IPS-18a (cell line): ENCODE results near the gene CDH23.

Experiments
- H3K27ac ChIP-seq: one replicate; pipeline ENCODE4 v1.5.1; 2013; ENCODE audit warnings: low read length
- H3K27me3 ChIP-seq: one replicate; pipeline ENCODE4 v1.6.1; 2013; ENCODE audit warnings: mild to moderate bottlenecking, low read length; ENCODE audit not compliant: control insufficient read depth, insufficient read depth
- H3K36me3 ChIP-seq: one replicate; pipeline ENCODE4 v1.6.1; 2013; ENCODE audit warnings: low read depth, low read length; ENCODE audit not compliant: control insufficient read depth
- H3K4me1 ChIP-seq: one replicate; pipeline ENCODE4 v1.6.1; 2013; ENCODE audit warnings: low read depth, low read length; ENCODE audit not compliant: control insufficient read depth
- H3K4me3 ChIP-seq: one replicate; pipeline ENCODE4 v1.5.1; 2013; ENCODE audit warnings: low read length
- H3K9ac ChIP-seq: one replicate; pipeline ENCODE4 v1.6.1; 2013; ENCODE audit warnings: mild to moderate bottlenecking, low read length, moderate library complexity
- H3K9me3 ChIP-seq: one replicate; pipeline ENCODE4 v1.6.1; 2013; ENCODE audit warnings: low read depth, low read length; ENCODE audit not compliant: control insufficient read depth

CDH23 gene

GRCh38 chr10:71448146-71448545 lies 51.4 kb downstream of the CDH23 start:
- Histone ChIP-seq H3K27ac (no peak overlapping the region), H3K27me3 (no peaks in the 10 kb centered on the region), H3K4me3 (no peak overlapping the region), H3K9ac (no peak overlapping the region), H3K36me3 (no peaks in the 10 kb centered on the region), H3K9me3 (no peaks in the 10 kb centered on the region), H3K4me1 (no peaks in the 10 kb centered on the region)

- H3K36me3 ChIP-seq: no peaks in the 10 kb centered on the region
- H3K9ac ChIP-seq: no peak overlapping the region
- H3K4me3 ChIP-seq: no peak overlapping the region
- H3K9me3 ChIP-seq: no peaks in the 10 kb centered on the region
- no peaks in the 10 kb centered on the region for H3K27me3 ChIP-seq
- no peak overlapping the region for H3K27ac ChIP-seq
- H3K4me1 ChIP-seq: no peaks in the 10 kb centered on the region
These were observed 52.3 kb downstream of the CDH23 start for GRCh38 chr10:71449026-71449425.

GRCh38 chr10:71451754-71452153 lies 55.0 kb downstream of the CDH23 start:
- no peaks in the 10 kb centered on the region for H3K27me3 ChIP-seq
- no peak overlapping the region for H3K4me3 ChIP-seq
- no peaks in the 10 kb centered on the region for H3K36me3 ChIP-seq
- no peaks in the 10 kb centered on the region for H3K9me3 ChIP-seq
- no peak overlapping the region for H3K27ac ChIP-seq
- H3K4me1 ChIP-seq: no peaks in the 10 kb centered on the region
- H3K9ac ChIP-seq: no peak overlapping the region

- no peaks in the 10 kb centered on the region for H3K27me3 ChIP-seq
- no peaks in the 10 kb centered on the region for H3K36me3 ChIP-seq
- no peaks in the 10 kb centered on the region for H3K9me3 ChIP-seq
- H3K4me3 ChIP-seq: no peak overlapping the region
- H3K27ac ChIP-seq: no peak overlapping the region
- no peaks in the 10 kb centered on the region for H3K4me1 ChIP-seq
- H3K9ac ChIP-seq: no peak overlapping the region
These were observed 56.5 kb downstream of the CDH23 start for GRCh38 chr10:71453186-71453585.

- Histone ChIP-seq H3K9me3 (no peaks in the 10 kb centered on the region), H3K4me3 (no peak overlapping the region), H3K4me1 (no peaks in the 10 kb centered on the region), H3K27me3 (no peaks in the 10 kb centered on the region), H3K27ac (no peak overlapping the region), H3K36me3 (no peaks in the 10 kb centered on the region), H3K9ac (no peak overlapping the region)
These were observed 57.6 kb downstream of the CDH23 start for GRCh38 chr10:71454347-71454746.

GRCh38 chr10:71455035-71455434 lies 58.3 kb downstream of the CDH23 start:
- H3K4me3 ChIP-seq: no peak overlapping the region
- H3K9ac ChIP-seq: no peak overlapping the region
- no peak overlapping the region for H3K27ac ChIP-seq
- H3K27me3 ChIP-seq: no peaks in the 10 kb centered on the region
- H3K36me3 ChIP-seq: no peaks in the 10 kb centered on the region
- no peaks in the 10 kb centered on the region for H3K4me1 ChIP-seq
- no peaks in the 10 kb centered on the region for H3K9me3 ChIP-seq

GRCh38 chr10:71456631-71457030 lies 59.9 kb downstream of the CDH23 start:
- no peaks in the 10 kb centered on the region for H3K36me3 ChIP-seq
- no peak overlapping the region for H3K4me3 ChIP-seq
- H3K9ac ChIP-seq: no peak overlapping the region
- H3K27me3 ChIP-seq: no peaks in the 10 kb centered on the region
- no peak overlapping the region for H3K27ac ChIP-seq
- no peaks in the 10 kb centered on the region for H3K9me3 ChIP-seq
- no peaks in the 10 kb centered on the region for H3K4me1 ChIP-seq

GRCh38 chr10:71457908-71458307 lies 61.2 kb downstream of the CDH23 start:
- Histone ChIP-seq H3K27ac (no peak overlapping the region), H3K27me3 (no peaks in the 10 kb centered on the region), H3K9me3 (no peaks in the 10 kb centered on the region), H3K4me3 (no peak overlapping the region), H3K9ac (no peak overlapping the region), H3K4me1 (no peaks in the 10 kb centered on the region), H3K36me3 (no peaks in the 10 kb centered on the region)

- H3K27ac ChIP-seq: no peak overlapping the region
- no peak overlapping the region for H3K9ac ChIP-seq
- no peaks in the 10 kb centered on the region for H3K36me3 ChIP-seq
- no peaks in the 10 kb centered on the region for H3K4me1 ChIP-seq
- no peak overlapping the region for H3K4me3 ChIP-seq
- no peaks in the 10 kb centered on the region for H3K9me3 ChIP-seq
- no peaks in the 10 kb centered on the region for H3K27me3 ChIP-seq
These were observed 61.7 kb downstream of the CDH23 start for GRCh38 chr10:71458387-71458786.

GRCh38 chr10:71459513-71459912 lies 62.8 kb downstream of the CDH23 start:
- Histone ChIP-seq H3K9me3 (no peaks in the 10 kb centered on the region), H3K9ac (no peak overlapping the region), H3K36me3 (no peaks in the 10 kb centered on the region), H3K27me3 (no peaks in the 10 kb centered on the region), H3K27ac (no peak overlapping the region), H3K4me1 (no peaks in the 10 kb centered on the region), H3K4me3 (no peak overlapping the region)

- Histone ChIP-seq H3K9me3 (no peaks in the 10 kb centered on the region), H3K9ac (no peak overlapping the region), H3K4me1 (peaks cover 3% of the 10 kb centered on the region), H3K27me3 (no peaks in the 10 kb centered on the region), H3K36me3 (no peaks in the 10 kb centered on the region), H3K27ac (no peak overlapping the region), H3K4me3 (no peak overlapping the region)
These were observed 63.9 kb downstream of the CDH23 start for GRCh38 chr10:71460615-71461014.

- no peak overlapping the region for H3K9ac ChIP-seq
- no peaks in the 10 kb centered on the region for H3K9me3 ChIP-seq
- no peaks in the 10 kb centered on the region for H3K27me3 ChIP-seq
- H3K4me1 ChIP-seq: peaks cover 3% of the 10 kb centered on the region
- H3K4me3 ChIP-seq: no peak overlapping the region
- H3K36me3 ChIP-seq: no peaks in the 10 kb centered on the region
- H3K27ac ChIP-seq: no peak overlapping the region
These were observed 64.7 kb downstream of the CDH23 start for GRCh38 chr10:71461457-71461856.
